IPS DF 4.7 (cell line): ENCODE data around the gene ROBO1.
A peak's percentile ranks its signal among the peaks of the same experiment; 100 is the strongest.

Experiments used
- DNase-seq: peaks from one replicate; pipeline ENCODE4 v3.0.0-alpha.2; 2013; ENCODE audit warnings: low spot score; ENCODE audit errors: extremely low read depth

Gene ROBO1

DNA sequence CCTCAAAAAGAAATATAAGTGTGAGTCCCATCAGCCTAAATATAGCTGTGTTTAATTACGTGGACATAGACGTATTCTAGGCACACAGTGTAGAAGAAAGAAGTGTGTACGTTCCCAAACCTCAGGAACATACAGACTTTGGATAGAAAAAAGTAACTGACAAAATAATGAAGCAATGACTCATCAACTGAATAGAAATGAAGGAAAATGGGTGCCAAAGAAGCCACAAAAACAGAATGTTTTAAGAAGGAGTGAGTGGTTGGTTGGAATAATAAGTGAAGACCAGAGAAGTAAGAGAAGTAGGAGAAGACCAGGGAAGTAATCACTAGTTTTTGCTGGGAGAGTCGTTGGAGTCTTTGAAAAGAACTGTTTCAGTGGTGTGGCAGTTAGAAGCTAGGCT, 518.1 kb downstream of the ROBO1 start:
- no peak for DNase-seq

- no peak for DNase-seq
These were observed 520.1 kb downstream of the ROBO1 start for GRCh38 chr3:79247725-79248043.

DNA sequence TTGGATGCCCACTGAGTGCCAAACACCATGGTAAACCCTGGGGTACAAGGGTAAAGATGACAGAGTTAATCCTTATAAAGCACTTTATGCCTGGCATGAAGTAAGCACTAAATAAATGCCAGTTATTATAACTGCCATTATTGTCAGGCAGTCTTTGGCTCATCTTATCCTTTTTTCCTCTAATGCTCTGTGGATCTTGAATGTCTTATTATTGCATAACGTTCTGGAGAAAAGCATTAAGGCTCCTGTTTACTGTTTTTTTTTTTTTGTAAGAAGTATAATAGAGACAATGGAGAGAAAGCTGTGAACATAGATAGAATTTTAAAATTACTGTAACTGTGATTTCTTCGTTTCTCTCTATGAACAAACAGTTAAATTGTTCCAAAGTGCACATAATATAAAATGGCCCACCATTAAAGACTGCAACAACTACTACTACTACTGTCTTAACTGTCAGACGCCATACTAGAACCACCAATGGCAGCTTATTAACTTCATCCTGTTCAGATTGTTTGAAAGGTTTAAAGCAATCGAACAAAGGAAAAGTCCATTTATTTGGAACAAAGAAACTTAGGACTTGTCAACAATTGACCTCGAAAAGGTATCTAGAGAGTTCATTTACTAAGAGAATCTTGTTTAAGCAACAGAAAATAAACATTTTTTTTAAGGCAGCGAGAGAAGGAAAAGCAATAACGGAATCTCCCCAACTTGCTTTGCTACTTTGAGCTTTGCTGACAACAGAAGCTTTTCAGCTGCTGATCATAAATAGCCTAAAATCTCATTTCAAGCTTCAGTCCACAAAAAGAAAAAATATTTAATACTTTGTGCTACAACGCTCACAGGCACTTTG, 520.7 kb downstream of the ROBO1 start:
- DNase-seq = no peak

DNA sequence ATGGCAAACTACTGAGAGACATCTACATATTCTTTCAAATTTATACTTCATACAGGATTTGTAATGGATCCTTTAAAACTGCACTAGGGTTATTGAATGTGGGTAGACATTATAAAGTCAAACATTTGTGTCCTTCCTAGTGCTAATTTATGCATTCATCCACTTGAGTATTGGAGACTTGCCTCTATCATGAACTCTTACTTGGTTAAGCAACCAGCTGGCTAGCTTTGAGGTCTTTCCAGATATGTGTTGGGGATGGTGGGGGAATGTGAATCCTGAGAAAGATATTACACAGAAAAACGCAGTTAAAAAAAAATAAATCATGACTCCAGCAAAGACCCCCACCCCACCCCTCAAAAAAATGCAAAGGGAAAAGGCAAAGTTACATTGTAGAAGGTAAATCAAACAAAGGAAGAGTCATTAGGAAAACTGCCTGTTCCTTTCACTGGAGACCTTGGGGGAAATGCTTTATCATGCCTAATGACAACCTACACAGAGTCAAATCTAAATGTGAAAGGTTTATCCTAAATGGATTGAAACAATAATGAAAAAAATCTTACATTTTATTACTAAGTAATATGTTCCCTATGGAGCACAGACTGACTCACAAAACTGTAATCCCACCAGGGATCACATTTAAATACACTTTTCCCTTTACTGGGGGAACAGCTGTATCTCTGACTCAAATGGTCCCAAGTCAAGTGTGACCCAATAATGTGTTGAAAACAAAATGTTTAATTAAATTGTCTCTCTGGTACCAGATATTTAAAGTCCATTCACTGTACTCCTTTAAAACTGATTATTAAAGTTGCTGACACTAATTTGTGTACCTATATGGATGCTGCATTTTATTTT, 522.3 kb downstream of the ROBO1 start:
- no peak for DNase-seq

- DNase-seq = no peak
These were observed 531.3 kb downstream of the ROBO1 start for GRCh38 chr3:79236496-79236895.

- DNase-seq = peak; percentile 56
These were observed 534.3 kb downstream of the ROBO1 start for GRCh38 chr3:79233431-79234060.

- no peak for DNase-seq
These were observed 537.5 kb downstream of the ROBO1 start for GRCh38 chr3:79230266-79230665.

DNA sequence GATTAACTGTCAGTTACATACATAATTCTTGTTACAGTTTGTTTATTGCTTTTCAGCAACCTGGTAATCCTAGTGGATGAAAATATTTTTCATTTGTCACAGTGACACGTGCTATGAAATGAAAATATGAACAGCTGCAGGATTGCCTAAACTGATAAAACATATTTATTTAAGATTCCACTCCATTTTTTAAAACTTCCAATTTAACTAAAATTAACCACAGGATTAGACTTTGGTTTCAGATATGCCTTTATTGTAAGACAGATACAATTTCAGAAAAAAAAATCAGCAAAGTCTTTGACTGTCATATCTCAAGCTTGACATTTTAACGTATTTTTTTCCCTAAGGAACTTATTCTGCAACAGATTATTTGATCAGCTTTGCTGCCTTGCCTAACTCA, 550.7 kb downstream of the ROBO1 start:
- no peak for DNase-seq

- no peak for DNase-seq
These were observed 552.5 kb downstream of the ROBO1 start for GRCh38 chr3:79215286-79215685.

GRCh38 chr3:79211586-79212359, 556.0 kb downstream of the ROBO1 start:
- DNase-seq = no peak

DNA sequence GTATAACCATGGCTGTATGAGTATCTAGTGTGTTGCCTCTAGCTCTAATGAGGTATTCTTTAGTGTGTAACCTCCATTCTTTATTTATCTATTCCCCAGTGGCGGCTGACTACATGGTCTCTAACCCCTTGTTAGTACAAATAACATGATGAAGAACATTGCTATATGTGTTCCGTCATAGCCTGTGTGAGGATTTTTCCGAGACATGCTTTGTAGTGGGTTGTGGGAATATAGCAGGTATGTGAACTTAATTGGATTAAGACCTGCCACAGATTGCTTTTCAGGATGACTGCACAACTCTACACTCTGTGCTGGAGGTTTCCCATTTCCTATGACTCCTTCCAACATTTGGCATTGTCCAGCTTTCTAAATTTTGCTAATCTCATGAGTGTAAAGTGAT, 563.4 kb downstream of the ROBO1 start:
- DNase-seq = no peak

- DNase-seq = no peak
These were observed 564.7 kb downstream of the ROBO1 start for GRCh38 chr3:79203144-79203519.

GRCh38 chr3:79202471-79203143, 565.2 kb downstream of the ROBO1 start:
- no peak for DNase-seq

GRCh38 chr3:79200456-79200855, 567.3 kb downstream of the ROBO1 start:
- DNase-seq = no peak

DNA sequence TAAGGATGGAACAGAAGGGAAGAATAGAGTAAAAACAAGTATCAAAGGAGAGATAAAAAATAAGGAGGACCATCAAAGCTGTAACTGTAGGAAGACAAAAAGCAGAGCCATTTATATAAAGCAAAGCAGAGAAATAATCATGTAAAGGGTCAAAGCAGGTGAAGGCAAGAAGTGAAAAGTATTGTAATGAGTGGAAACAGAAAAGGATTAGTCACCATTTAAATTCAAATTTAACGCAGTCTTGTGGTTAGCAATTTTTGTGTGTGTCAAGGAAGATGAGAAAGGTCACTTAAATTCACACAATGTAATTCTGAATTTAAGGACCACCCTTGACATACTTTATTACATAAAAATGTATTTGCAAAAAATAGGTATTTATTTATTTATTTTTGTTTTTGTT, 567.8 kb downstream of the ROBO1 start:
- DNase-seq = no peak

- no peak for DNase-seq
These were observed 580.4 kb downstream of the ROBO1 start for GRCh38 chr3:79187426-79187825.

GRCh38 chr3:79184251-79184650, 583.5 kb downstream of the ROBO1 start:
- DNase-seq = no peak

DNA sequence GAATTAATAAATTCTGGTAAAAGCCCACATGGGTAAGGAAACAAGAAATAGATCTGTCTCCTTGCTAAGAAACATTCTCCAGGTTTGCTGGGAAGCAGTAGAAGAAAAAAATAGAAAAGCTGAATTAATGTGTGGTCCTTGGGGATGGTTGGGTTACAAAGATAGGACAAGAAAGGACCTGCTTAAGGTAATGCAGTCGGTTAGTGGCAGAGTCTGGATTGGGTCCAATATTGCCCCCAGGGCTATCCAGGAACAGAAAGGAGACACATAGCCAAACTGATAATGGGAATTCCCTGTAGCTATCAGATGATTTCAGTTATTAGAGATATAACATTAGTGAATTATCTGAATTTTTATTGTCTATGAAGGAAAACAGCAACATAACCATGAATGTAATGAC, 584.3 kb downstream of the ROBO1 start:
- no peak for DNase-seq

DNA sequence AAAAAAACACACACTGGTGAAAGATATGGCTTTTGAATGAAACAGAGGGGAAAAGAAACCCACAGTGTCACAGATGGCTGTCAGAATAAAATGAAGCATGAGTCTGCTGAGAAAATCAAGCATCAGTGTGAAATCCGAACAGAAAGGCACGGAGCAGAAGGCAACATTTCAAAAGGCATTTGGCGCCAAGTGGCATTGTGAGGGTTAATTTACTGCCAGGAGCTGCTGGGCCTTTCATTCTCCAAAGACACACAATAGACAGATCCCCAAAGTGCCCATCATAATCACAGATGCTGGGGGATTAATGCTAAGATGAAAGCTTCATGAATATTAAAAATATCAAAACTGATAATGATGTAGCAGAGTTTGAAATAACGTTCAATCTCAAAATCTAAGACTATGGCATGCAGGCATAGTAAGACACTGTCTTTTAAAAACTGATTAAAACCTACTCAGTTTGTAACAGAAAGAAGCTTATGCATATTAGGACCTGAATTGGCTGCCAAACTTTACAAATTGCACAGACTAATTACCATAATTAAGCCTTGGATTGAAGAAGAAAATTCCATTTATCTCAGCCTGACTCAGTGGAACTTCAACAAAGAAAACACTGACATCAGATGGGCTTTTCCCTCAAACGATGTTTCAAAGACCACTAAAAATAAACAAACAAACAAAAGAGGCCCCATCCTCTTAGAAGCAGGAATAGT, 589.2 kb downstream of the ROBO1 start:
- no peak for DNase-seq

- DNase-seq = no peak
These were observed 591.9 kb downstream of the ROBO1 start for GRCh38 chr3:79175870-79176269.
